Mesendoderm (in vitro differentiated cells): ENCODE data around the gene PRKAG2.

Experiments
- DNase-seq: peaks from one replicate; pipeline ENCODE4 v3.0.0; 2013
- H2AK5ac ChIP-seq: 2 replicates; pipeline ENCODE4 v1.6.1; 2013; ENCODE audit warnings: low read length, inconsistent platforms
- H2BK120ac ChIP-seq: 2 replicates; pipeline ENCODE4 v1.6.1; 2013; ENCODE audit warnings: low read depth, mild to moderate bottlenecking, low read length, moderate library complexity, mixed read lengths
- H2BK15ac ChIP-seq: replicated peaks from 2 replicates; pipeline ENCODE4 v1.6.1; 2013; ENCODE audit warnings: low read depth, mild to moderate bottlenecking, moderate library complexity
- H2BK5ac ChIP-seq: 2 replicates; pipeline ENCODE4 v1.6.1; 2013; ENCODE audit warnings: low read length, inconsistent platforms
- H3K18ac ChIP-seq: 2 replicates; pipeline ENCODE4 v1.6.1; 2013; ENCODE audit warnings: mild to moderate bottlenecking, low read length, mixed read lengths
- H3K23ac ChIP-seq: one replicate; pipeline ENCODE4 v1.6.1; 2013; ENCODE audit warnings: low read length
- H3K27ac ChIP-seq: 2 replicates; pipeline ENCODE4 v1.5.1; 2013; ENCODE audit warnings: low read depth, mild to moderate bottlenecking, inconsistent platforms, low read length, moderate library complexity
- H3K27me3 ChIP-seq: 2 replicates; pipeline ENCODE4 v1.6.1; 2013; ENCODE audit warnings: low read length, control low read depth, mild to moderate bottlenecking, inconsistent platforms; ENCODE audit not compliant: insufficient read depth, poor library complexity
- H3K36me3 ChIP-seq: 2 replicates; pipeline ENCODE4 v1.6.1; 2013; ENCODE audit warnings: low read length, inconsistent platforms; ENCODE audit not compliant: control insufficient read depth, insufficient read depth
- H3K4ac ChIP-seq: one replicate; pipeline ENCODE4 v1.6.1; 2013; ENCODE audit warnings: low read depth, mild to moderate bottlenecking, low read length, moderate library complexity
- H3K4me1 ChIP-seq: 2 replicates; pipeline ENCODE4 v1.6.1; 2013; ENCODE audit warnings: low read depth, low read length, inconsistent platforms; ENCODE audit not compliant: control insufficient read depth
- H3K4me2 ChIP-seq: 2 replicates; pipeline ENCODE4 v1.6.1; 2013; ENCODE audit warnings: low read length
- H3K4me3 ChIP-seq: 2 replicates; pipeline ENCODE4 v1.5.1; 2013; ENCODE audit warnings: mild to moderate bottlenecking, low read length
- H3K56ac ChIP-seq: one replicate; pipeline ENCODE4 v1.6.1; 2013; ENCODE audit warnings: low read length
- H3K79me1 ChIP-seq: 2 replicates; pipeline ENCODE4 v1.6.1; 2013; ENCODE audit warnings: low read length, inconsistent platforms
- H3K79me2 ChIP-seq: 2 replicates; pipeline ENCODE4 v1.6.1; 2013; ENCODE audit warnings: mild to moderate bottlenecking, low read length; ENCODE audit not compliant: control insufficient read depth, insufficient read depth
- H3K9ac ChIP-seq: 2 replicates; pipeline ENCODE4 v1.6.1; 2013; ENCODE audit warnings: low read length, inconsistent platforms
- H4K5ac ChIP-seq: one replicate; pipeline ENCODE4 v1.6.1; 2013; ENCODE audit warnings: low read length
- H4K8ac ChIP-seq: one replicate; pipeline ENCODE4 v1.6.1; 2013; ENCODE audit warnings: low read depth, mild to moderate bottlenecking, control low read depth, low read length, moderate library complexity
- WGBS: extraction: QIAGEN DNeasy Blood & Tissue Kit; methylation state at CpG from one replicate; pipeline ENCODE4 v1.1.7; 2013; ENCODE audit warnings: low lambda C conversion rate, missing lambda C conversion rate; ENCODE audit not compliant: insufficient coverage; ENCODE audit errors: extremely low coverage; 5-methylcytosine and 5-hydroxymethylcytosine counted together

The PRKAG2 gene

DNA sequence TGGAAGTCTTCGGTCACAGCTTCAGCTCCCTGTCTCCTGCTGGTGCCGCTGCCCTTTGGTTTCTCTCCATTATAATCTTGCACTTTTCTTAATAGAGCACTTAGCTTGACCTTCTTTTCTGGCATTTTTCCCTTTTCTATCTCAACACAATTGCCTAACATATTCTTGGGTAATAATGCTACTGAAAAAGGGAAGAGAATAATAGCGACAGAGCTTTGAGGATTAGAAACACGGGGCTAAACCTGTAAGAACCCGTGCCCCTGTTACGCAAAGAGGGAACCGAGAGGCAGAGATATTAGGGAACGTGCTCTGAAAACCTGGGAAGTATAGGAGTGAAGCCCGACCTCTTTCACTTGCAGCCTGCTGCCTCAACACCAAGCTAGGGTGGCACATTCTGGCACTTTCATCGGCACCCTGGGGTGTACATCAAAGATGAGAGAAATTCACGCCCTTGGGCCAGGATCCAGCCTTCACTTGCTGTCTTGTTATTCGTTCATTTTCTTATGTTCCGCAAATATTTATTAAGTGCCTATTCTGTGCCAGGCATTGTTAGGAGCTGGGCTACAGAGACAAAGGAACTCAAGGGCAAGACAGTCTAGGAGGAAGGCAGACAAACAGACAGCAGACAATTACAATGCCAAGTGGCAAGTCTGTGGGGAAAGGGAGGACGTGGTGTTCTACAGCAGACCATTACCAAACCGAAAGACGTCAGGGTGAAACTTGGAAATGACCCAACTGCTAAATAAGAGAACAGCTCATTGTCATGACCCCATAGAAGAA lies 46.4 kb upstream of the PRKAG2 start:
- Histone ChIP-seq H3K9ac (no peak overlapping the region), H3K56ac (no peak overlapping the region), H4K5ac (no peak overlapping the region), H3K36me3 (no peaks in the 10 kb centered on the region), H3K4me1 (no peaks in the 10 kb centered on the region), H3K18ac (no peak overlapping the region), H3K4me3 (no peak overlapping the region), H3K23ac (no peak overlapping the region), H3K27ac (no peak overlapping the region), H3K4ac (no peak overlapping the region), H2BK120ac (no peak overlapping the region), H2BK15ac (no peak overlapping the region), H2AK5ac (no peak overlapping the region), H3K79me2 (no peaks in the 10 kb centered on the region), H4K8ac (no peak overlapping the region), H3K4me2 (no peak overlapping the region), H3K27me3 (no peaks in the 10 kb centered on the region), H3K79me1 (no peaks in the 10 kb centered on the region), H2BK5ac (no peak overlapping the region)
- no CpG with 5 or more reads among the region's 16 CpGs for WGBS
- DNase-seq: no peak

GRCh38 chr7:151921451-151921850 lies 44.5 kb upstream of the PRKAG2 start:
- Histone ChIP-seq H4K8ac (no peak overlapping the region), H3K79me1 (no peaks in the 10 kb centered on the region), H2AK5ac (no peak overlapping the region), H3K4me1 (no peaks in the 10 kb centered on the region), H2BK15ac (no peak overlapping the region), H4K5ac (no peak overlapping the region), H3K9ac (no peak overlapping the region), H3K18ac (no peak overlapping the region), H3K4me2 (no peak overlapping the region), H3K27me3 (no peaks in the 10 kb centered on the region), H3K4ac (no peak overlapping the region), H3K27ac (no peak overlapping the region), H2BK120ac (no peak overlapping the region), H3K23ac (no peak overlapping the region), H3K36me3 (no peaks in the 10 kb centered on the region), H3K56ac (no peak overlapping the region), H3K4me3 (no peak overlapping the region), H2BK5ac (no peak overlapping the region), H3K79me2 (no peaks in the 10 kb centered on the region)
- WGBS: no CpG with 5 or more reads among the region's 13 CpGs
- DNase-seq: no peak

GRCh38 chr7:151920488-151920887 lies 43.6 kb upstream of the PRKAG2 start:
- Histone ChIP-seq H3K4ac (no peak overlapping the region), H4K8ac (no peak overlapping the region), H3K36me3 (no peaks in the 10 kb centered on the region), H3K4me1 (no peaks in the 10 kb centered on the region), H2BK15ac (no peak overlapping the region), H4K5ac (no peak overlapping the region), H3K79me1 (no peaks in the 10 kb centered on the region), H2BK5ac (no peak overlapping the region), H3K79me2 (no peaks in the 10 kb centered on the region), H3K9ac (no peak overlapping the region), H2BK120ac (no peak overlapping the region), H3K23ac (no peak overlapping the region), H3K27ac (no peak overlapping the region), H3K4me2 (no peak overlapping the region), H3K4me3 (no peak overlapping the region), H2AK5ac (no peak overlapping the region), H3K27me3 (no peaks in the 10 kb centered on the region), H3K18ac (no peak overlapping the region), H3K56ac (no peak overlapping the region)
- no peak for DNase-seq
- WGBS: no CpG with 5 or more reads among the region's 1 CpG

GRCh38 chr7:151919595-151919994 lies 42.7 kb upstream of the PRKAG2 start:
- Histone ChIP-seq H3K27ac (no peak overlapping the region), H3K4me1 (no peaks in the 10 kb centered on the region), H3K23ac (no peak overlapping the region), H3K4me2 (no peak overlapping the region), H3K9ac (no peak overlapping the region), H3K79me1 (no peaks in the 10 kb centered on the region), H3K4me3 (no peak overlapping the region), H3K4ac (no peak overlapping the region), H4K5ac (no peak overlapping the region), H4K8ac (no peak overlapping the region), H3K79me2 (no peaks in the 10 kb centered on the region), H3K27me3 (no peaks in the 10 kb centered on the region), H3K36me3 (no peaks in the 10 kb centered on the region), H2AK5ac (no peak overlapping the region), H3K18ac (no peak overlapping the region), H2BK15ac (no peak overlapping the region), H3K56ac (no peak overlapping the region), H2BK120ac (no peak overlapping the region), H2BK5ac (no peak overlapping the region)
- no CpG with 5 or more reads among the region's 8 CpGs for WGBS
- no peak for DNase-seq

- DNase-seq: no peak
- H2AK5ac ChIP-seq: no peak overlapping the region
- H3K79me1 ChIP-seq: no peaks in the 10 kb centered on the region
- no peak overlapping the region for H3K4me2 ChIP-seq
- no peaks in the 10 kb centered on the region for H3K4me1 ChIP-seq
- H3K18ac ChIP-seq: no peak overlapping the region
- H2BK5ac ChIP-seq: no peak overlapping the region
- no peak overlapping the region for H2BK15ac ChIP-seq
- no CpG with 5 or more reads among the region's 5 CpGs for WGBS
- no peak overlapping the region for H3K4me3 ChIP-seq
- H3K27ac ChIP-seq: no peak overlapping the region
- H3K36me3 ChIP-seq: no peaks in the 10 kb centered on the region
- no peak overlapping the region for H3K9ac ChIP-seq
- H3K56ac ChIP-seq: no peak overlapping the region
- H3K23ac ChIP-seq: no peak overlapping the region
- no peaks in the 10 kb centered on the region for H3K79me2 ChIP-seq
- H3K27me3 ChIP-seq: no peaks in the 10 kb centered on the region
- no peak overlapping the region for H4K8ac ChIP-seq
- no peak overlapping the region for H4K5ac ChIP-seq
- H2BK120ac ChIP-seq: no peak overlapping the region
- H3K4ac ChIP-seq: no peak overlapping the region
These were observed 41.6 kb upstream of the PRKAG2 start for GRCh38 chr7:151918510-151918843.
